IPS-20b (cell line): ENCODE measurements around the gene IMP3.

ENCODE experiments used
- H3K27ac ChIP-seq: one replicate; pipeline ENCODE4 v1.5.1; 2013; ENCODE audit warnings: low read length
- H3K27me3 ChIP-seq: 2 replicates; pipeline ENCODE4 v1.6.1; 2013; ENCODE audit warnings: mild to moderate bottlenecking, low read length, inconsistent platforms; ENCODE audit not compliant: insufficient read depth
- H3K36me3 ChIP-seq: 2 replicates; pipeline ENCODE4 v1.6.1; 2013; ENCODE audit warnings: low read depth, mild to moderate bottlenecking, inconsistent platforms, low read length, moderate library complexity; ENCODE audit not compliant: insufficient read depth
- H3K4me1 ChIP-seq: 2 replicates; pipeline ENCODE4 v1.6.1; 2013; ENCODE audit warnings: mild to moderate bottlenecking, control low read depth, inconsistent platforms, low read length, moderate library complexity; ENCODE audit not compliant: insufficient read depth
- H3K4me3 ChIP-seq: 2 replicates; pipeline ENCODE4 v1.5.1; 2013; ENCODE audit warnings: mild to moderate bottlenecking, low read length, inconsistent platforms
- H3K9ac ChIP-seq: 2 replicates; pipeline ENCODE4 v1.6.1; 2013; ENCODE audit warnings: low read depth, mild to moderate bottlenecking, inconsistent platforms, low read length, moderate library complexity
- H3K9me3 ChIP-seq: 2 replicates; pipeline ENCODE4 v1.6.1; 2013; ENCODE audit warnings: mild to moderate bottlenecking, low read depth, low read length, inconsistent platforms; ENCODE audit not compliant: insufficient read depth

The IMP3 gene

DNA sequence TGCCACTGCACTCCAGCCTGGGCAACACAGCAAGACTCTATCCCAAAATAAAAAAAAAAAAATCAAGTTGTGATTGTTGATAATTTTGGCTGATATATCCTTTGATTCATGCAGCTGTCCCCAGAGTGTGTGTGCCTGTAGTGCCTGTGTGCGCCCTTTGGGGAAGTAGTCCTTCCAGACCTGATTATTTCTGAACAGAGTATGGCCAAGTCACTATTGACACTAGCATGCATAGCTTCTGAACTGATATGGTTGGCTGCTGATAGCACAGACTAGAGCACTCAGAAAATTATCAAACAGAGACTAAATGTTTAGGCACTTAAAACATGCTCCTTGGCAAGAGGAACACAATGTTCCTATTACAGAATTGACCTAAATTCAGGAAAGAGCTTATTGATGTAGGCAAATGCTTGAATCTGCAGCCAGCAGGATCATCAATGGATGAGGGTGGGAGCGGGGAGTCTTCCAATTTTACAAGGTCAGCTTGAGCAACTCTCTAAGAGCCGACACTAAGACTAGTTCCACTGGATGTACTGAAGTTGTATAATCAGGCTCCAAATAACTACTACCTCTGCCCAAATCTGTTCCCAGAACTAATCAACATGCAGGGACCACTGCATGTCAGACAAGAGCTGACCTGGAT, 43.2 kb downstream of the IMP3 start:
- Histone ChIP-seq H3K4me1 (no peaks in the 10 kb centered on the region), H3K27me3 (no peaks in the 10 kb centered on the region), H3K4me3 (no peak overlapping the region), H3K9me3 (no peaks in the 10 kb centered on the region), H3K27ac (no peak overlapping the region), H3K36me3 (peaks cover 48% of the 10 kb centered on the region), H3K9ac (no peak overlapping the region)

DNA sequence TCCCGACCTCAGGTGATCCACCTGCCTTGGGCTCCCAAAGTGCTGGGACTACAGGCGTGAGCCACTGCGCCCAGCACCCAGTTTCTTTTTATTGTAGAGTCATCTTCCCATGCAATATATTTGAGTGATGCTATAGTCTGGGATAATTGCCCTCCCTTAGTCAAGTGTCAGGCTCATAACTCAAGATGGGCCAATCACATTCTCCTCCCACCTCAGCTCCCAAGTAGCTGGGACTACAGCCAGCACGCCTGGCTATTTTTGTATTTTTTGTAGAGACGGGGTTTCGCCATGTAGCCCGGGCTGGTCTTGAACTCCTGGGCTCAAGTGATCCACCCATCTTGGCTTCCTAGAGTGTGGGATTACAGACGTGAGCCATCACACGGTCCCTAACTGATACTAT, 45.7 kb downstream of the IMP3 start:
- Histone ChIP-seq H3K27me3 (no peaks in the 10 kb centered on the region), H3K36me3 (peaks cover 27% of the 10 kb centered on the region; the same call in 1 of the 2 replicates), H3K9ac (no peak overlapping the region), H3K4me3 (no peak overlapping the region), H3K4me1 (no peaks in the 10 kb centered on the region), H3K9me3 (no peaks in the 10 kb centered on the region), H3K27ac (no peak overlapping the region)

DNA sequence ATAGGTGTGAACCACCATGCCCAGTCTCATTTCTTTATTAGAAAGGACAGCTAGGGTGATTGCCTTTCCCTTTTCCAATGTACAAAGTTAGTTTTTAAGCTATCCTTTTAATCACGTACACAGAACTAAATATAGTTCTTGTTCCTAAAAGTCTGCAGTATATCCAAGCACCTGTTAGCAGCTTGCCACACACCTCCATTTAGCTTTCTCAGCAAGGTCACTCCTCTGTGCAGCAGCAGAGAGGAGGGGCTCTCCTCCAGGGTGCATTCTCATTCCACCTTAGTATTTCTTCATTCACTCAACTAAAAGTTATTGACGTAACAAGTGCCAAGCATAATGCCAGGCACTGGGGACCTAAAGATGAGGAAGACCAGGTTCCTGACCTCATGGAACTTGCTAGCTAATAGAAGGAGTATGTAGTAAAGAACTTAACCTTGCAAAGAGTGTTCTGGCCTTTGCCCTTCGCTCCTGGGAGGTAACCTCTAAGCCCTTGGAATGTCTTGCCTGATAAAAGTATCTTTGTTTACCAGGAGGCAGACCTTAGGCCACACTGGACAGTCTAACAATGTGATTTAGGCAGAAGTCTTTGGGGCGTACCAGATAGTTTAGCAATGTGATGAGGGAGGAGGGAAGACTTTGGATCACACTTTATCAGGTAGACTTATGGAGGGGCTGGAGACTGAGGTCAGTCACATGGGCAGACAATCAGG, 48.2 kb downstream of the IMP3 start:
- no peak overlapping the region for H3K4me3 ChIP-seq
- H3K36me3 ChIP-seq = peaks cover 3% of the 10 kb centered on the region; the same call in 1 of the 2 replicates
- H3K9ac ChIP-seq = no peak overlapping the region
- no peaks in the 10 kb centered on the region for H3K9me3 ChIP-seq
- no peak overlapping the region for H3K27ac ChIP-seq
- no peaks in the 10 kb centered on the region for H3K27me3 ChIP-seq
- H3K4me1 ChIP-seq = no peaks in the 10 kb centered on the region

DNA sequence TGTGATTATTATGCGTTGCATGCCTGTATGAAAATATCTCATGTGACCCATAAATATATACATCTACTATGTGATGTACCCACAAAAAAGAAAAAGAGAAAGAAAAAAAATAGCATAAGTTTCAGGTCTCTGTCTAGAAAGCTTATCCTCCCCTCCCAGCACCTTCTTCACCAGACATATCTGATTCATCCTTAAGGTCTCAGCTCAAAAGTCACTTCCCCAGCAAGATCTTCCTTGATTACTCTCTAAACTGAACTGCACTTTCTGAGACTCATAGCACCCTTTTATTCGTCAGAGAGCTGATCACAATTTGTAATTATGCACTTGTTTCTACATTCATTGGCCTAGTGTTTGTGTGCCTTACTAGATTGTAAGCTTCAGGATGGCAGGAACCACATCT, 49.8 kb downstream of the IMP3 start:
- H3K9me3 ChIP-seq = no peaks in the 10 kb centered on the region
- H3K4me3 ChIP-seq = no peak overlapping the region
- no peaks in the 10 kb centered on the region for H3K36me3 ChIP-seq
- H3K27me3 ChIP-seq = no peaks in the 10 kb centered on the region
- no peaks in the 10 kb centered on the region for H3K4me1 ChIP-seq
- no peak overlapping the region for H3K9ac ChIP-seq
- no peak overlapping the region for H3K27ac ChIP-seq
